HG03175 (cell line): ENCODE data around the gene SLCO4A1.

Source experiments
- ATAC-seq: cut with Tn5 transposase; IDR thresholded peaks from one replicate; pipeline ENCODE4 v1.9.1; 2021; ENCODE audit warnings: mild to moderate bottlenecking, moderate library complexity; ENCODE audit not compliant: unreplicated experiment

The SLCO4A1 gene

DNA sequence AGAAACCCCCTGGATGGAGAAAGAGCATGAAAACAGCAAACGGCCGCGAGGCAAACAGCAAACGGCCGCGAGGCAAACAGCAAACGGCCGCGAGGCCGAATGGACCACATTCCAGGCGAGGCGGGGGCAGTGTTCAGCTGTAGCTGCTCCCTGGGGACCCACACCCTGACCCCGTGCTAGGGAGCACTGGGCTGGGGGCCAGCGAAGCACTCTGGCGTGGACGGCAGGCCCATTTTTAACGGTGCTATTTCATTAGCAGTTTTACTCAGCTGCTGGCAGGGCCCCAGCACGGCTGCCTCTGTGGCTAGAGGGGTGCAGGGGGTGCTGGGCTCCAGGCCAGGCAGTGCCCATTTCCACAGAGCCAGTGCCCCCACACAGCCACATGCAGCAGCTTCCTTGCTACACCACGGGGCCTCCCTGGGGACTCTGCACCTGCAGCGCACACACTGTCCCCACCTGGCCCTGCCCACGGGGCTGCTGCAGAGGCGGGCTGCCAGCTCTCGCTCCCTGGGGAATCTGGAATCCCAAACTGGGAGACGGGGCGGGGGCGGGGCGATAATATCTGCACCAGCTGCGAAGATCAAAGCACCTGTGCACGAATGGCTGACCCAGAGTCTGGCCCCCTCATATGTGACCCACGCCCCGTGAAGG, 35.6 kb upstream of the SLCO4A1 start:
- ATAC-seq = no peak

GRCh38 chr20:62607366-62608217, 34.7 kb upstream of the SLCO4A1 start:
- no peak for ATAC-seq

GRCh38 chr20:62608218-62608565, 34.1 kb upstream of the SLCO4A1 start:
- ATAC-seq = no peak

GRCh38 chr20:62609279-62609720, 33.0 kb upstream of the SLCO4A1 start:
- ATAC-seq = no peak

DNA sequence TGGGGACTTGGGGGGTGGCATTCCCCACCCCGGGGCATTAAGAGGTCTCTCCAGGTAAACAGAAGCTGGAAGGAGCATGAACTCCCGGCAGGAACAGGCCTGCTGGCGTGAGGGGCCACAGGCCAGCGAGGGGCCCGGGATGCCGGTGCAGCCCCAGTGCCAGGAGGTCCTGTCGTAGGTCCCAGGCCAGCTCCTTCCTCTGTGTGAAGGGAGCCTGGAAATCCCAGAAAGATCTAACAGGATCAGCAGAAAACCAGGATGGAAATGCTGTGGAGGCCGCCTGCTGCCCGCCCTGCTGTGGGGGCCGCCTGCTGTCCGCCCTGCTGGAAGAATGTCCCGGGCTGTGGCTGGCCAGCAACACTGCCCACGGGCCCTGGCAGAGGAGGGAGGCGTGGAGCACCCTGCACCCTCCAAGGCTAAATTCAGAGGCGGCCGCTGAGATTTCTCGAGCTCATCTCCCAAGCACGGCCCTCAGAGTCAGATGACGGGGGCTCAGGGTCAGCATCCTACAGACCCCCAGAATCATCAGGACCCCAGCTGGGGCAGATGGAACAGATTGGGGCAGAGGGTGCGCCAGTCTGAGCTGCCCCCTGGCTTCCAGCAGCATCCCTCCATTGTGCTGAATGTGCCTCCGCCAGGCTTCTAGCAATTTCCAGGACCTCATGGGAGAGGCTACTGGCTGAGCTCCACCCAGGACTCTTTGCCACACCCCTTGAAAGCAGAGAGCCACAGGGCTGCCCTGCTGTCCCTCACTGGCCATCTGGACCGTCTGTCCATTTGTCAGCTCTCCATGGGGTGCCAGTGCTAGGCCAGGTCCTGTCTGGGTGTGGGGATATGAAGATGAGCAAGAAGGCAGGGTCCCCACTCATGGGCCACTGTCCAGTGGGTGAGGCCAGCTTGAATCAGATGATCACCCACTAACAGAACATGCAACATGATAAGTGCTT, 32.2 kb upstream of the SLCO4A1 start:
- no peak for ATAC-seq

GRCh38 chr20:62611012-62611411, 31.3 kb upstream of the SLCO4A1 start:
- ATAC-seq = no peak

DNA sequence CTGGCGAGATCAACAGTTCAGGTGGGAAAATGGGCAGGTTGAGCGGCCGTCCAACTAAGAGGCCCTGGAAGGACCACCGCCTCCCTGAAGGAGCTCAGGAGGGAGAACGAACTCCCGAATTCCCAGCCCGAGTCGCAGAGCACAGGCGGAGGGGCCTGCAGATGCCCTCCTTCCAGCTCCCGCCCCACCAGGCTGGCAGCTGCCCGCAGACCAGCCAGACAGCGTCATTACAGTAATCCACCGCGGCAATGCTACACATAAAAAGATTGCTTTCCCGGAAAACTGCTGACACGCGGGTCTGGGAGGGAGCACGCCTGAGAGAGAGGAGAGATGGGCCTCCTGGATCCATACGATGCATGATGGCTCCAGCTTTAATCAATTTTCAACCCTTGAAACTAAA, 30.5 kb upstream of the SLCO4A1 start:
- no peak for ATAC-seq

DNA sequence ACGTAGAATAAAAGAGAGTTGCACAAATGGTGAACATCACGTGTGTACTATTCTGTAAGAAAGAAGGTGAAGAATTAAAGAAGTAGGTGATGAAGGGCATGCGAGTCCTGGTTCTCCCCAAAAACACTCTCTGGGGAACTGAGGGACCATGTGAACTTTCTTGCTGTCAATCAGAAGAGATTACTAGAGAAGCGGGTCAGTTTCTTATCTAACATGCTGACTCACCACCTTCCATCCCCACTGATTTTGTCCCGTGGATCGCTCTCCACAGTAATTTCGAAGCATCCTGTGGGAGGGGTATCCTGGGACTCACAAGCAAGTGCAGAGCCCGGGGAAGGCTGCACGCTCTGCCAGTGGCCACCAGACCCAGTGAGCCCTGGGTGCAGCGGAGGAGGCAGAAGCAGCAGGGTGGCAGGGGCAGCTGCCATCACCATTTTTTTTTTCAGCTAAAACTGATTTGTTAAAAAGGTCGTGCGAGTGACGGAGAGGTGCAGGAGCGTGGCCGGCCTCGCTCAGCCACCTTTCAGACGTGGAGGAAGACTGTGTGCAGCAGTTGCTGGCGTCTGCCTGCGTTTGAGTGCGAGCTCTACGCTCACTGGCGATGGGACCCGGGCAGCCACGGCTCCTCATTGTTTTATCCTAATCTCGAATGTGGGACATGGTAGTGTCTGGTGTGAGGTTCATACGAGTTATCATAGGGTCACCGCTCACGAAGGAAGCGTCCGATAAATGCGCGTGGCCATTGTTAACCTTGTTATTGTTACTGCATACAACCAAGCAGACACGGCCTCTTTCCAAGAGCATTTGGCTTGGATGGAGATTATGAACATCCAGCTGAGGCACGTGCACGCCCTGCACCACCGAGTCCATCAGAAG, 28.0 kb upstream of the SLCO4A1 start:
- ATAC-seq = no peak

- no peak for ATAC-seq
Measured at GRCh38 chr20:62614961-62615680, 27.2 kb upstream of the SLCO4A1 start.

DNA sequence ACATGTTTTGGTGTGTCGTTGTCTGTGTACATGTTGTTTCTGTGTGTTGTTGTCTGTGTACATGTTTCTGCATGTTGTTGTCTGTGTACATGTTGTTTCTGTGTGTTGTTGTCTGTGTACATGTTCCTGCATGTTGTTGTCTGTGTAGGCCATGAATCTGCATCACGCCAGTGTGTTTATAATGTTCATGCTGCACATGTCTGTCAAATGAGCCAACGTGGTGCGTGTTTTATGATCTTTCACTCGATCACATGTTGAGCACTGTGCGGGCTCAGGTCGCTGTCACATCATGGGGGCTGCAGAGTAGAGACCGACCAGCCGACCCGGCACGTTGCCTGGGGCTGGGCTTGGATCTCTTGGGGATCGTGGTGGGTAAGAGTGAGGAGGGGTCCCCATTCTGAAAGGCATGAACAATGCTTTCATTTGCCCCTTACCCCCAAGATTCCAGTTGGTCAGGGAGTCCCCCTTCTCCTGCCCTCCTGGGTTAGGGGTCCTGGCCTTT, 26.5 kb upstream of the SLCO4A1 start:
- no peak for ATAC-seq

DNA sequence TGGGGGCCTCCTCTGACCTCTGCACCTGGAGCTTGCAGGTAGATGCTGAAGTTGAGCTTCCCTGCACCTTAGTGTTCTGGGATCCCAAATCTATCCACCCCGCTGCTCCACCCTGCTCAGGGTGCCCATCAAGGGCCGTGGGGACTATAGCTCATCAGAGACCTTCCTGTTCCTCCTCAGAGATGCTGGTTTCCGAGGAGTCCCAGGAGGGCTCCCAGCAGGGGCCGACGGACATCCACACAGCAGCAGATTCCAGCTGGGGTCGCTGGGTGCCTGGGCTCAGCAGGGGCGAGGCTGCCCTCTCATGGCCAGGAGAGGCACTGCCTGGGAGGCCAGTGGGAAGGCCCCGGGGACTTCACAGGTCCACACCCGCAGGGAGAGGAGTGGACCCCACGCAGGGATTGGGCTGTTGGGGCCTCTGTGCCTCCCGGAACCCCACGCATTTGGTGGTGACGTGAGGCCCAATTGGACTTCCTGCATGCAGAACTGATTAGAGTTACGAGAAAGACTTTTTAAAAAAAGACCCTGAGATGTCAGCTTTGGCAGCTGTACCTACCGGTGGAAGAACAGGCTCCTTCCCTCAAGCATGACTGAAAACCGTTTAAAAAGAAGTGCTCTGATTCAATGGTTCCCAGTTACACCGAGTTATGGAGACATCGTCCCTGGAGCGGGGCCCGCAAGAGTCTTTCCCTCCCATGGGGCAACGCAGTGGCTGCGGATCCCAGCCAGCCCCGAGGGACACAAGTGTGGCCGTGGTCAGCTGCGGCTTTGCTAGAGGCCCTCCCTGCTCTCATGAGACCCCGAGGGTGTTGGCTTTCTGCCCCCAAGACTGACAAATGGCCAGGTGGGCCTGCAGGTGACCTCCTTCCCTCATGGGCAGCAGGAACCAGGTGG, 25.3 kb upstream of the SLCO4A1 start:
- peak; percentile 56 for ATAC-seq

DNA sequence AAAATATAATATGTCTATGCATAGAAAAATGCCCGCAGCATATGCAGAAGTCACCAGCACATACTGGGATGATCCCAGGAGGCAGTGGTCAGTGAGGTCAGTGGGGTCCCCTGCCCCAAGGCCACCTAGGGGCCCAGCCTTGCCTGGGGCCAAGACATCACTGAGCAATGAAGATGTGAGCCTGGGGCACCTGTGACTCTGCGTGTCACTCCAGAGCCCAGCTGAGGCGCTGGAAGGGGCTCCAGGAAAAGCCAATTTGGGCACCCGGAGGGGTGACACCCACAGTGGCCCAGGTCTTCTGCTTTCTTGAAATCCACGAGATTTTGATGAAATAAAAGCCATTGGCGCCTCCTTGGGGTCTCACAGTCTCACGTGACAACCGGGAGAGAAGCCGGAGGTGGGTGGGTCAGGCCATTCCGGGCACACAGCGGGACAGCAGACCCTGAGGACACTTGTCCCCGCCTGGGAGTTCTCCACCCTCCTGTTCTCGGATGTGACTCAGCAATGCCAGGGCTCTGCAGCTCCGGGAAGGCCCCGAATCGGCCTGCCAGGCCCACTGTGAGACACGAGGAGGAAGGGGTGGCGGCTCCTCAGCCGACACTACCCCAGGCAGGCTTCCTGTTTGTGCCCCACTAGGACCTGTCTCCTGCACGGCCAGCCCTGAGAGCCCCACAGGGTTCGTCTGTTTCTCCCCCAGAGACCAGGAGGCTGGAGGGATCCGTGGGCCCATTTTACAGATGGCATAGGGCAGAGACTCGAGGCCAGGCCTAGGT, 24.4 kb upstream of the SLCO4A1 start:
- peak; percentile 33 for ATAC-seq

GRCh38 chr20:62618611-62619529, 23.4 kb upstream of the SLCO4A1 start:
- ATAC-seq = peak; percentile 43

GRCh38 chr20:62620625-62621024, 21.7 kb upstream of the SLCO4A1 start:
- no peak for ATAC-seq

GRCh38 chr20:62621251-62622110, 20.8 kb upstream of the SLCO4A1 start:
- ATAC-seq = no peak
